Brain microvascular endothelial cell (primary cell): ENCODE data around the gene STAT5B.

Source experiments
- DNase-seq: peaks from one replicate; pipeline ENCODE4 v3.0.0-alpha.2; 2020
- H3K27ac ChIP-seq: fragments of 250-450 bp; sonication (Bioruptor Pico); 2 replicates; pipeline ENCODE4 v1.5.1; 2020; ENCODE audit warnings: mild to moderate bottlenecking, moderate library complexity
- H3K27me3 ChIP-seq: fragments of 250-450 bp; sonication (Bioruptor Pico); replicated peaks from 2 replicates; pipeline ENCODE4 v1.5.1; 2020; ENCODE audit warnings: mild to moderate bottlenecking
- H3K36me3 ChIP-seq: fragments of 250-450 bp; sonication (Bioruptor Pico); replicated peaks from 2 replicates; pipeline ENCODE4 v1.5.1; 2020; ENCODE audit warnings: mild to moderate bottlenecking
- H3K4me3 ChIP-seq: 2 replicates; pipeline ENCODE4 v1.5.1; 2011; ENCODE audit warnings: low read depth, mild to moderate bottlenecking, control low read depth, low read length, moderate library complexity
- in situ Hi-C: cut with HindIII; loops from 2 replicates; pipeline ENCODE4 v1.10.0; 2017; ENCODE audit warnings: low sequenced_read_pairs, low pct_ligation_motif_present
- TF ChIP-seq, protein P1 (sequence below): IDR thresholded peaks from 2 replicates; pipeline ENCODE4 v1.5.1; 2011; ENCODE audit warnings: low read depth, mild to moderate bottlenecking, moderate library complexity, low read length, control low read depth, inconsistent platforms; ENCODE audit errors: missing control alignments

STAT5B gene

GRCh38 chr17:42312285-42313130 lies 36.3 kb upstream of the STAT5B start:
- H3K36me3 ChIP-seq, result peaks cover 46% of the 10 kb centered on the region
- TF ChIP-seq, protein P1, sequence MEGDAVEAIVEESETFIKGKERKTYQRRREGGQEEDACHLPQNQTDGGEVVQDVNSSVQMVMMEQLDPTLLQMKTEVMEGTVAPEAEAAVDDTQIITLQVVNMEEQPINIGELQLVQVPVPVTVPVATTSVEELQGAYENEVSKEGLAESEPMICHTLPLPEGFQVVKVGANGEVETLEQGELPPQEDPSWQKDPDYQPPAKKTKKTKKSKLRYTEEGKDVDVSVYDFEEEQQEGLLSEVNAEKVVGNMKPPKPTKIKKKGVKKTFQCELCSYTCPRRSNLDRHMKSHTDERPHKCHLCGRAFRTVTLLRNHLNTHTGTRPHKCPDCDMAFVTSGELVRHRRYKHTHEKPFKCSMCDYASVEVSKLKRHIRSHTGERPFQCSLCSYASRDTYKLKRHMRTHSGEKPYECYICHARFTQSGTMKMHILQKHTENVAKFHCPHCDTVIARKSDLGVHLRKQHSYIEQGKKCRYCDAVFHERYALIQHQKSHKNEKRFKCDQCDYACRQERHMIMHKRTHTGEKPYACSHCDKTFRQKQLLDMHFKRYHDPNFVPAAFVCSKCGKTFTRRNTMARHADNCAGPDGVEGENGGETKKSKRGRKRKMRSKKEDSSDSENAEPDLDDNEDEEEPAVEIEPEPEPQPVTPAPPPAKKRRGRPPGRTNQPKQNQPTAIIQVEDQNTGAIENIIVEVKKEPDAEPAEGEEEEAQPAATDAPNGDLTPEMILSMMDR, result peak; percentile 78
- no peaks in the 10 kb centered on the region for H3K27me3 ChIP-seq
- in situ Hi-C loops, result loop anchor here (25.0 kb wide), 1 partner anchor 200 kb away; no protein-coding TSS in a partner anchor
- no peak overlapping the region for H3K27ac ChIP-seq
- H3K4me3 ChIP-seq, result no peak overlapping the region
- DNase-seq, result peak; percentile 52

- TF ChIP-seq, protein P1, result no peak
- no peak for DNase-seq
- Histone ChIP-seq H3K4me3 (no peak overlapping the region), H3K27ac (no peak overlapping the region), H3K27me3 (no peaks in the 10 kb centered on the region), H3K36me3 (peaks cover 40% of the 10 kb centered on the region)
- in situ Hi-C loops, result loop anchor here (25.0 kb wide), 1 partner anchor 200 kb away; no protein-coding TSS in a partner anchor
Measured at GRCh38 chr17:42312035-42312284, 35.8 kb upstream of the STAT5B start.

- in situ Hi-C loops, result loop anchor here (25.0 kb wide), 1 partner anchor 201 kb away; no protein-coding TSS in a partner anchor
- Histone ChIP-seq H3K27me3 (no peaks in the 10 kb centered on the region), H3K4me3 (no peak overlapping the region), H3K36me3 (peaks cover 36% of the 10 kb centered on the region), H3K27ac (no peak overlapping the region)
- TF ChIP-seq, protein P1, result no peak
- DNase-seq, result no peak
Measured at GRCh38 chr17:42311240-42312034, 35.2 kb upstream of the STAT5B start.

DNA sequence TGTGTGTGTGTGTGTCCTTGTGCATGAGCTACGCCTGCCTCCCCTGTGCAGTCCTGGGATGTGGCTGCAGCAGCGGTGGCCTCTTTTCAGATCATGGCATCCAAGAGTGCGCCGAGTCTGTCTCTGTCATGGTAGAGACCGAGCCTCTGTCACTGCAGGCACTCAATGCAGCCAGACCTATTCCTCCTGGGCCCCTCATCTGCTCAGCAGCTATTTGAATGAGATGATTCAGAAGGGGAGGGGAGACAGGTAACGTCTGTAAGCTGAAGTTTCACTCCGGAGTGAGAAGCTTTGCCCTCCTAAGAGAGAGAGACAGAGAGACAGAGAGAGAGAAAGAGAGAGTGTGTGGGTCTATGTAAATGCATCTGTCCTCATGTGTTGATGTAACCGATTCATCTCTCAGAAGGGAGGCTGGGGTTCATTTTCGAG lies 34.6 kb upstream of the STAT5B start:
- H3K4me3 ChIP-seq, result no peak overlapping the region
- DNase-seq, result no peak
- in situ Hi-C loops, result loop anchor here (25.0 kb wide), 1 partner anchor 202 kb away; no protein-coding TSS in a partner anchor

GRCh38 chr17:42309986-42310786 lies 34.0 kb upstream of the STAT5B start:
- H3K36me3 ChIP-seq, result peaks cover 24% of the 10 kb centered on the region
- H3K27ac ChIP-seq, result no peak overlapping the region
- H3K4me3 ChIP-seq, result no peak overlapping the region
- no peaks in the 10 kb centered on the region for H3K27me3 ChIP-seq
- in situ Hi-C loops, result loop anchor here (25.0 kb wide), 1 partner anchor 202 kb away; no protein-coding TSS in a partner anchor
- DNase-seq, result no peak
- TF ChIP-seq, protein P1, result peak; percentile 42

More for the DNA sequence above, 34.6 kb upstream of the STAT5B start:
- H3K36me3 ChIP-seq, result peaks cover 30% of the 10 kb centered on the region
- H3K27me3 ChIP-seq, result no peaks in the 10 kb centered on the region
- TF ChIP-seq, protein P1, result no peak
- H3K27ac ChIP-seq, result no peak overlapping the region
